ENCODE data around the gene IL1RAP.

Gene IL1RAP

GRCh38 chr3:190502946-190503345 is 10.9 kb upstream of the IL1RAP start:
- no peak overlapping the region for H3K27ac ChIP-seq
- H3K27me3 ChIP-seq (ENCODE audit: insufficient read depth, low read depth, severe bottlenecking), result no peaks in the 10 kb centered on the region
- DNase-seq, result no peak

GRCh38 chr3:190504354-190505125 is 9.3 kb upstream of the IL1RAP start:
- no peak for DNase-seq

More at GRCh38 chr3:190502946-190503345, 10.9 kb upstream of the IL1RAP start:
- Histone ChIP-seq H3K9me3 (ENCODE audit: severe bottlenecking) (no peaks in the 10 kb centered on the region), H3K4me3 (ENCODE audit: low read depth, low read length) (no peak overlapping the region), H3K36me3 (no peaks in the 10 kb centered on the region)
- no peak for TF ChIP-seq CTCF (IDR thresholded peaks at IDR 0.05; ENCODE audit: low read depth, low read length)

GRCh38 chr3:190505381-190506003 is 8.4 kb upstream of the IL1RAP start:
- Histone ChIP-seq H3K9me3 (ENCODE audit: severe bottlenecking) (no peaks in the 10 kb centered on the region), H3K36me3 (no peaks in the 10 kb centered on the region), H3K27ac (no peak overlapping the region), H3K27me3 (ENCODE audit: insufficient read depth, low read depth, severe bottlenecking) (no peaks in the 10 kb centered on the region), H3K4me3 (ENCODE audit: low read depth, low read length) (no peak overlapping the region)
- no peak for TF ChIP-seq CTCF (IDR thresholded peaks at IDR 0.05; ENCODE audit: low read depth, low read length)
- DNase-seq, result no peak

More at GRCh38 chr3:190504354-190505125, 9.3 kb upstream of the IL1RAP start:
- H3K4me3 ChIP-seq (ENCODE audit: low read depth, low read length), result no peak overlapping the region
- H3K9me3 ChIP-seq (ENCODE audit: severe bottlenecking), result no peaks in the 10 kb centered on the region
- H3K36me3 ChIP-seq, result no peaks in the 10 kb centered on the region
- no peak overlapping the region for H3K27ac ChIP-seq
- TF ChIP-seq CTCF (IDR thresholded peaks at IDR 0.05; ENCODE audit: low read depth, low read length), result no peak
- no peaks in the 10 kb centered on the region for H3K27me3 ChIP-seq (ENCODE audit: insufficient read depth, low read depth, severe bottlenecking)

GRCh38 chr3:190506271-190506670 is 7.6 kb upstream of the IL1RAP start:
- no peak for DNase-seq
- no peak overlapping the region for H3K27ac ChIP-seq
- H3K4me3 ChIP-seq (ENCODE audit: low read depth, low read length), result no peak overlapping the region
- H3K36me3 ChIP-seq, result no peaks in the 10 kb centered on the region
- H3K27me3 ChIP-seq (ENCODE audit: insufficient read depth, low read depth, severe bottlenecking), result no peaks in the 10 kb centered on the region
- no peak for TF ChIP-seq CTCF (IDR thresholded peaks at IDR 0.05; ENCODE audit: low read depth, low read length)
- H3K9me3 ChIP-seq (ENCODE audit: severe bottlenecking), result no peaks in the 10 kb centered on the region

- Histone ChIP-seq H3K4me3 (ENCODE audit: low read depth, low read length) (no peak overlapping the region), H3K36me3 (no peaks in the 10 kb centered on the region), H3K27ac (no peak overlapping the region), H3K27me3 (ENCODE audit: insufficient read depth, low read depth, severe bottlenecking) (no peaks in the 10 kb centered on the region), H3K9me3 (ENCODE audit: severe bottlenecking) (no peaks in the 10 kb centered on the region)
- TF ChIP-seq CTCF (IDR thresholded peaks at IDR 0.05; ENCODE audit: low read depth, low read length), result no peak
- no peak for DNase-seq
These were observed 1.2 kb upstream of the IL1RAP start for GRCh38 chr3:190512666-190513065.
